Esophagus muscularis mucosa (tissue), 4 donors: ENCODE results near the gene TMCC1.

ENCODE experiments used
- EP300 ChIP-seq: sonication (generic); formaldehyde crosslinking; IDR thresholded peaks from one replicate; pipeline ENCODE4 v1.6.1; 2017; ENCODE audit warnings: antibody characterized with exemption
- POLR2A ChIP-seq: fragments of 450-650 bp; IDR thresholded peaks from one replicate; pipeline ENCODE4 v1.6.1; 2017; ENCODE audit warnings: antibody characterized with exemption, moderate library complexity, mild to moderate bottlenecking, low read depth
- POLR2AphosphoS5 ChIP-seq, 2 donors: sonication (generic); formaldehyde crosslinking; IDR thresholded peaks; one replicate each; pipeline ENCODE4 v1.6.1; 2017; ENCODE audit warnings: antibody characterized with exemption in 2 of 2
- TF ChIP-seq, protein P1 (sequence below), 3 experiments: fragments of 200-600 bp in 2 of 3; fragments of 450-650 bp in 1 of 3; sonication (generic) in 2 of 3; IDR thresholded peaks; one replicate each; pipeline ENCODE4 v1.5.1; 2017 to 2019; ENCODE audit warnings: antibody characterized with exemption in 3 of 3, mild to moderate bottlenecking in 2 of 3, moderate library complexity in 1 of 3

DNA sequence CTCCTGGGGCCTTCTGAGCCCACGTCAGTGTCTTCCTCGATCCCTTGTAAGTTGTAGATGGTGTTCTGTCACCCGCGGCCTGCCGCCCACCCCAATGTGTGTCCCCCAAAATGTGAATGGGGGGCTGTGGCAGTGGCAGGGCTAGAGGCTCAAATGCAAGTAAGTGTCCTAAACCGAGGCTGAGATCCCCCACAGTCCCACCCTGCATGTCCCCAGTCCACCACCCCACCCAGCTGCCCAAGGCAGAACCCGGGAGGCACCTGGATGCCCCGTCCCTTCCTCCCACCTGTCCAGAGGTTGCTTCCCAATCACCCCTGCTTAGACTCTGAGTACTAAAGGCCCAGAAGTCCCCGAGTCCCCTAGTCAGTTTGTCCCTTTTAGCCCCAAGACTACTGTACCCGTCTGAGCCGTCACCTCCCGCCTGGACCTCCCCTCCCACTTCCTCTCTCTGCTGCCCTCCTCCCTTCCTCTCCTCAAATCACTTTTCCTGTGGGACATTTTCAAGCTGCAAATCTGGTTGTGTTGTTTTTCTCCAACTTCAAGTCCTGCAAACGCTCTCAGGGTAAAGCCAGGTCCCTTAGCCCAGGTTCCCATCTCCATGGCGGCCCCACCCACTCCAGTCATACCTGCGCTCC is 275.2 kb downstream of the TMCC1 start:
- TF ChIP-seq, protein P1, sequence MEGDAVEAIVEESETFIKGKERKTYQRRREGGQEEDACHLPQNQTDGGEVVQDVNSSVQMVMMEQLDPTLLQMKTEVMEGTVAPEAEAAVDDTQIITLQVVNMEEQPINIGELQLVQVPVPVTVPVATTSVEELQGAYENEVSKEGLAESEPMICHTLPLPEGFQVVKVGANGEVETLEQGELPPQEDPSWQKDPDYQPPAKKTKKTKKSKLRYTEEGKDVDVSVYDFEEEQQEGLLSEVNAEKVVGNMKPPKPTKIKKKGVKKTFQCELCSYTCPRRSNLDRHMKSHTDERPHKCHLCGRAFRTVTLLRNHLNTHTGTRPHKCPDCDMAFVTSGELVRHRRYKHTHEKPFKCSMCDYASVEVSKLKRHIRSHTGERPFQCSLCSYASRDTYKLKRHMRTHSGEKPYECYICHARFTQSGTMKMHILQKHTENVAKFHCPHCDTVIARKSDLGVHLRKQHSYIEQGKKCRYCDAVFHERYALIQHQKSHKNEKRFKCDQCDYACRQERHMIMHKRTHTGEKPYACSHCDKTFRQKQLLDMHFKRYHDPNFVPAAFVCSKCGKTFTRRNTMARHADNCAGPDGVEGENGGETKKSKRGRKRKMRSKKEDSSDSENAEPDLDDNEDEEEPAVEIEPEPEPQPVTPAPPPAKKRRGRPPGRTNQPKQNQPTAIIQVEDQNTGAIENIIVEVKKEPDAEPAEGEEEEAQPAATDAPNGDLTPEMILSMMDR (IDR thresholded peaks at IDR 0.05): no peak
- TF ChIP-seq POLR2A: no peak
- no peak for TF ChIP-seq POLR2AphosphoS5 (IDR thresholded peaks at IDR 0.05)
- TF ChIP-seq EP300: no peak
